ENCODE results near the gene SH2D5. TPM values are rescaled to one million over a fixed set of nuclear protein-coding genes. Genes with fewer than 3 reads are reported as not detected.
A peak's percentile ranks its signal among the peaks of the same experiment; 100 is the strongest.

Gene SH2D5
- total RNA-seq, 1 experiment from 2014 or later: 8.7 TPM

DNA sequence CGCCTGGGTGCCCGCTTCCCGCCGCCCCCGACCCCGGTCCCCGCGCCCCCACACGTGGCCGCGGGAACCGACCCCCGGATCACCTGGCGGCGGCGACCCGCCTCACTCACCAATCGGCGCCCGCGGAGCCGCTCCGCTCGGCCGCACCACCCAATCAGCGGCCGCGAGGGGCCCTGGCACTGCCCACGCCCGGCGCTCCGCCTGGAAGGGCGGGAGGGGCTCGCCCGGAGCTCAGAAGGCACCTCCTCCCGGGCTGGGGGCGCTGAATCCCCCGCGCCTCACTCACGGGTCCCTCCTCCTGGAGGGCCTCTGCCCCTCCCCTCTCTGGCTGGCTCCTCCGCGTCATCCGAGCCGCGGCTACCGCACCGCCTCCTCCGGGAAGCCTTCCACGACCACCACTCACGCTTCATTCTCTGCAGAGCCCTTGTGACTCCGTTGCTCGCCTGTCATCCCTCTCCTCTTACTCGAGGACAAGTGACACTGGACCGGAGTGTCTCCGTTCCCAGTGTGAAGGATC, 374 bp downstream of the SH2D5 start:
- H4K20me1 ChIP-seq (ENCODE audit: control insufficient read depth, insufficient read depth, insufficient read length): no peaks in the 10 kb centered on the region
- Mint-ChIP-seq H3K4me1 (peaks cover 25 to 40% of the 10 kb centered on the region in 2 experiments), H3K27me3 (ENCODE audit: low read depth) (peaks cover 70% of the 10 kb centered on the region), H3K4me3 (peak overlapping the region; percentile 72 to 86), H3K27ac (no peak overlapping the region; a peak in 1 of 7 replicates), H3K36me3 (ENCODE audit: insufficient read depth in 1 of 3, low read depth in 3 of 3) (no peaks in the 10 kb centered on the region; a peak in 2 of 7 replicates), H3K9me3 (no peaks in the 10 kb centered on the region; a peak in 1 of 5 replicates)
- H3K18ac ChIP-seq (ENCODE audit: insufficient read length, low read depth, low read length): no peak overlapping the region
- DNase-seq: peak; percentile 94
- H3K9me3 ChIP-seq (ENCODE audit: control insufficient read depth, low read depth, low read length): no peaks in the 10 kb centered on the region
- peaks cover 12% of the 10 kb centered on the region for H3K23me2 ChIP-seq (ENCODE audit: insufficient read length, low read depth, low read length, poor library complexity, severe bottlenecking)
- H2BK12ac ChIP-seq (ENCODE audit: insufficient read length, low read depth, low read length): no peak overlapping the region
- TF ChIP-seq, protein P1, sequence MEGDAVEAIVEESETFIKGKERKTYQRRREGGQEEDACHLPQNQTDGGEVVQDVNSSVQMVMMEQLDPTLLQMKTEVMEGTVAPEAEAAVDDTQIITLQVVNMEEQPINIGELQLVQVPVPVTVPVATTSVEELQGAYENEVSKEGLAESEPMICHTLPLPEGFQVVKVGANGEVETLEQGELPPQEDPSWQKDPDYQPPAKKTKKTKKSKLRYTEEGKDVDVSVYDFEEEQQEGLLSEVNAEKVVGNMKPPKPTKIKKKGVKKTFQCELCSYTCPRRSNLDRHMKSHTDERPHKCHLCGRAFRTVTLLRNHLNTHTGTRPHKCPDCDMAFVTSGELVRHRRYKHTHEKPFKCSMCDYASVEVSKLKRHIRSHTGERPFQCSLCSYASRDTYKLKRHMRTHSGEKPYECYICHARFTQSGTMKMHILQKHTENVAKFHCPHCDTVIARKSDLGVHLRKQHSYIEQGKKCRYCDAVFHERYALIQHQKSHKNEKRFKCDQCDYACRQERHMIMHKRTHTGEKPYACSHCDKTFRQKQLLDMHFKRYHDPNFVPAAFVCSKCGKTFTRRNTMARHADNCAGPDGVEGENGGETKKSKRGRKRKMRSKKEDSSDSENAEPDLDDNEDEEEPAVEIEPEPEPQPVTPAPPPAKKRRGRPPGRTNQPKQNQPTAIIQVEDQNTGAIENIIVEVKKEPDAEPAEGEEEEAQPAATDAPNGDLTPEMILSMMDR (conservative IDR thresholded peaks at IDR 0.05): no peak
- peak overlapping the region; percentile 87 for H3K4me2 ChIP-seq (ENCODE audit: insufficient read depth, insufficient read length, low read length)
- H3K56ac ChIP-seq (ENCODE audit: insufficient read length, low read depth, low read length): no peak overlapping the region
- no peak overlapping the region for H3K23ac ChIP-seq (ENCODE audit: insufficient read length, low read depth, low read length)
- H3T11ph ChIP-seq (ENCODE audit: low read length): no peak overlapping the region
- no peak overlapping the region for H3K14ac ChIP-seq (ENCODE audit: insufficient read depth, low read length)
- no peak overlapping the region for H4K8ac ChIP-seq (replicated peaks; ENCODE audit: insufficient read length, low read depth, low read length)
- H3K4me1 ChIP-seq (ENCODE audit: insufficient read depth, low read length): peaks cover 4% of the 10 kb centered on the region; the same call in 1 of the 2 replicates
- WGBS (ENCODE audit: extremely low coverage, insufficient read length, low lambda C conversion rate): no CpG with 5 or more reads among the region's 55 CpGs
- H3K9ac ChIP-seq (ENCODE audit: extremely low read depth, insufficient read length, low read length): no peak overlapping the region
- H3K27ac ChIP-seq (ENCODE audit: insufficient read length, low read depth, low read length): no peak overlapping the region
- no peaks in the 10 kb centered on the region for H3K79me2 ChIP-seq (ENCODE audit: insufficient read depth, low read length)
- peaks cover 8% of the 10 kb centered on the region; the same call in 1 of the 2 replicates for H3K27me3 ChIP-seq (ENCODE audit: insufficient read depth, low read length)
- H2BK120ac ChIP-seq (ENCODE audit: low read depth, low read length, poor library complexity, severe bottlenecking): no peak overlapping the region
- no peak overlapping the region for H3K4ac ChIP-seq (ENCODE audit: low read depth, low read length)
- H3K79me1 ChIP-seq (ENCODE audit: insufficient read depth, low read depth, low read length, poor library complexity, severe bottlenecking): no peaks in the 10 kb centered on the region
- no peak overlapping the region for H4K91ac ChIP-seq (ENCODE audit: insufficient read length, low read depth, low read length)
- no peak overlapping the region for H2BK5ac ChIP-seq (ENCODE audit: insufficient read length, low read length)
- no peak overlapping the region for H2AK5ac ChIP-seq (ENCODE audit: insufficient read length, low read length)
- H4K5ac ChIP-seq (ENCODE audit: insufficient read length, low read depth, low read length): no peak overlapping the region
- no peak overlapping the region for H2AFZ ChIP-seq (ENCODE audit: low read length)
- H2BK15ac ChIP-seq (ENCODE audit: low read depth, low read length): no peak overlapping the region
- H2BK20ac ChIP-seq (ENCODE audit: low read depth, low read length, poor library complexity, severe bottlenecking): no peak overlapping the region

Data from H9 (cell line).